ENCODE data around the gene PRSS12. TPM values are rescaled to one million over a fixed set of nuclear protein-coding genes. Genes with fewer than 3 reads are reported as not detected.
"Not testable (repeated sequence)": the region's sequence is repeated elsewhere in the genome, so short reads cannot be mapped to it uniquely, and the experiment has no call there.

Gene PRSS12, protein sequence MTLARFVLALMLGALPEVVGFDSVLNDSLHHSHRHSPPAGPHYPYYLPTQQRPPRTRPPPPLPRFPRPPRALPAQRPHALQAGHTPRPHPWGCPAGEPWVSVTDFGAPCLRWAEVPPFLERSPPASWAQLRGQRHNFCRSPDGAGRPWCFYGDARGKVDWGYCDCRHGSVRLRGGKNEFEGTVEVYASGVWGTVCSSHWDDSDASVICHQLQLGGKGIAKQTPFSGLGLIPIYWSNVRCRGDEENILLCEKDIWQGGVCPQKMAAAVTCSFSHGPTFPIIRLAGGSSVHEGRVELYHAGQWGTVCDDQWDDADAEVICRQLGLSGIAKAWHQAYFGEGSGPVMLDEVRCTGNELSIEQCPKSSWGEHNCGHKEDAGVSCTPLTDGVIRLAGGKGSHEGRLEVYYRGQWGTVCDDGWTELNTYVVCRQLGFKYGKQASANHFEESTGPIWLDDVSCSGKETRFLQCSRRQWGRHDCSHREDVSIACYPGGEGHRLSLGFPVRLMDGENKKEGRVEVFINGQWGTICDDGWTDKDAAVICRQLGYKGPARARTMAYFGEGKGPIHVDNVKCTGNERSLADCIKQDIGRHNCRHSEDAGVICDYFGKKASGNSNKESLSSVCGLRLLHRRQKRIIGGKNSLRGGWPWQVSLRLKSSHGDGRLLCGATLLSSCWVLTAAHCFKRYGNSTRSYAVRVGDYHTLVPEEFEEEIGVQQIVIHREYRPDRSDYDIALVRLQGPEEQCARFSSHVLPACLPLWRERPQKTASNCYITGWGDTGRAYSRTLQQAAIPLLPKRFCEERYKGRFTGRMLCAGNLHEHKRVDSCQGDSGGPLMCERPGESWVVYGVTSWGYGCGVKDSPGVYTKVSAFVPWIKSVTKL
- 10 to 100 TPM; 56.6 to 88.0 (median 79.9) TPM for total RNA-seq (2021; fragmentation: NEBNext Ultra II Directional; extraction: Animal tissue kit (Norgen Biotek cat#: 25700))
- long read RNA-seq, full-length matches to known transcripts, result 5 of 31 reads
- long read RNA-seq, partial matches to known transcripts, result 11 of 31 reads
- long read RNA-seq, other reads (novel, unspliced or antisense), result 15 of 31 reads

DNA sequence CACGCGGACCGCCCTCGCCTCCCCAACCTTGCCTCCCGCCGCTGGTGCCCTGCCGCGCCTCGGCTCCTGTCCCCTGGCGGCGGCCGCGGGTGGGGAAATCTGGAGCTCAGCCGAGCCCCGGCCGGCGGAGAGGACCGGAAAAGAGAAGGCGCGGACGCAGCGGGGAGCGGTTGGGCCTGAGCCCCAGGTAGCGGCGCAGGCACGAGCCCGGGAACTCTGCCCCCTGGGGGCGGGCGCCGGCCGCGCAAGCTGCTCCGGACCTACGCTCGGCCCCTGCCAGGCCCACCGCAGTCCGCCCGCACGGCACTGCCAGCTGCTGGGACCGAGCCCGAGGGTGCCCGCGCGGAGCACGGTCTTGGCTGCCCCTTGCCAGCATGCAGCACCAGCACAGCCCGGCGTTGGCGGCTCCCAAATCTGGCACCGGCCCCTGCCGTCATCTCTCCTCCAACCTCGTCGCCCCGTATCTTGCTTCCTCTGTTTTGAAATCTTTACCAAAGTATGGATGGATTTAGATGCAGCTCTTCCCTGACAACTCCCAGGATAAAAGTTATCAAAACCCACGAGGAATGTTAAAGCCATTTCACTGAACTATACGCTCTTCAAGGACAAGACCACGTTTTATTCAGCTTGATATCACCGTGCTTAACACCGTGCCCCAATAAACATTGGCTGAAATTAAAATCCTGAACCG, at the start of gene PRSS12:
Gene PRSS12 (minus strand): TSS at position 161 of the 691 bp plus-strand sequence. CDS start 283 bp downstream, outside the sequence.
- peak within 1 kb of the TSS; percentile 99 for H3K4me3 Mint-ChIP-seq
- no peaks in the 10 kb centered on the region for H3K9me3 Mint-ChIP-seq
- H3K36me3 Mint-ChIP-seq (ENCODE audit: low read depth), result peaks cover 20% of the 10 kb centered on the region
- peak within 1 kb of the TSS; percentile 95 for H3K27ac Mint-ChIP-seq
- TF ChIP-seq, protein P1, sequence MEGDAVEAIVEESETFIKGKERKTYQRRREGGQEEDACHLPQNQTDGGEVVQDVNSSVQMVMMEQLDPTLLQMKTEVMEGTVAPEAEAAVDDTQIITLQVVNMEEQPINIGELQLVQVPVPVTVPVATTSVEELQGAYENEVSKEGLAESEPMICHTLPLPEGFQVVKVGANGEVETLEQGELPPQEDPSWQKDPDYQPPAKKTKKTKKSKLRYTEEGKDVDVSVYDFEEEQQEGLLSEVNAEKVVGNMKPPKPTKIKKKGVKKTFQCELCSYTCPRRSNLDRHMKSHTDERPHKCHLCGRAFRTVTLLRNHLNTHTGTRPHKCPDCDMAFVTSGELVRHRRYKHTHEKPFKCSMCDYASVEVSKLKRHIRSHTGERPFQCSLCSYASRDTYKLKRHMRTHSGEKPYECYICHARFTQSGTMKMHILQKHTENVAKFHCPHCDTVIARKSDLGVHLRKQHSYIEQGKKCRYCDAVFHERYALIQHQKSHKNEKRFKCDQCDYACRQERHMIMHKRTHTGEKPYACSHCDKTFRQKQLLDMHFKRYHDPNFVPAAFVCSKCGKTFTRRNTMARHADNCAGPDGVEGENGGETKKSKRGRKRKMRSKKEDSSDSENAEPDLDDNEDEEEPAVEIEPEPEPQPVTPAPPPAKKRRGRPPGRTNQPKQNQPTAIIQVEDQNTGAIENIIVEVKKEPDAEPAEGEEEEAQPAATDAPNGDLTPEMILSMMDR (IDR thresholded peaks at IDR 0.05), result peak; percentile 96
- H3K27me3 Mint-ChIP-seq (ENCODE audit: insufficient read depth), result 0 out of 2 replicates have a peak, but pooled peaks cover 2% of the 10 kb centered on the region
- DNase-seq, result peak; percentile 74
- H3K4me1 Mint-ChIP-seq (ENCODE audit: low read depth), result peaks cover 58% of the 10 kb centered on the region

DNA sequence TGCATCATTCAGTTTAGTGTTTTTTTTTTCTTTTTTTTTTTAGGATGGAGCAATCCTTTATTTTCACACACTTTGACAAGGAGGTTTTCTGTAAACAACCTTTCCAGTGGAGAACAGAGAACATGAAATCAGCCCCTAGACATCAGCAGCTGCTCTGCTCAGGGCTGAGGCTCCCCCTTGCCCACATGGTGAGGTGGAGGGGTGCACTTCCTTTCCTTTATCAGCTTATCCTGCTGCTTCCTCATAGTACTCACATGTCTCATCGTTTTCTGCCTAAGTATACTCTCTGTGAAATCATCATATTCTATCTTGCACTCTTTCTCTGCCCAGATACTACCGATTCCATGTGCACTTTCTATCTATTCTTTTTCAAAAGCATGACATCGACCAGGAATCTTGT, 47.6 kb upstream of the PRSS12 start:
- peak overlapping the region; percentile 0; the same call in 1 of the 2 replicates for H3K27ac Mint-ChIP-seq

DNA sequence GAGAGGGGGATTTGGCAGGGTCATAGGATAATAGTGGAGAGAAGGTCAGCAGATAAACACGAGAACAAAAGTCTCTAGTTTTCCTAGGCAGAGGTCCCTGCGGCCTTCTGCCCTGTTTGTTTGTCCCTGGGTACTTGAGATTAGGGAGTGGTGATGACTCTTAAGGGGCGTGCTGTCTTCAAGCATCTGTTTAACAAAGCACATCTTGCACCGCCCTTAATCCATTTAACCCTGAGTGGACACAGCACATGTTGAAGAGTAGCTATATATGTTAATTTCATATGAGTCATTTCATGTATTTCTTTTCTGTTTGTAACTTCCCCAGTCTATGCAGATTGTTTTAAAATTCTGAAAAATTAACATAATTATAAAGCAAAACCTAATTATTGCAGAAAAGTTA, 47.1 kb upstream of the PRSS12 start:
- not testable (repeated sequence) for H3K36me3 Mint-ChIP-seq (ENCODE audit: low read depth); H3K9me3 Mint-ChIP-seq; H3K4me3 Mint-ChIP-seq

More for the DNA sequence above, 47.6 kb upstream of the PRSS12 start:
- Mint-ChIP-seq H3K4me3 (no peak overlapping the region), H3K9me3 (0 out of 2 replicates have a peak, but pooled peaks cover 6% of the 10 kb centered on the region), H3K4me1 (ENCODE audit: low read depth) (peaks cover 48% of the 10 kb centered on the region), H3K27me3 (ENCODE audit: insufficient read depth) (peaks cover 3% of the 10 kb centered on the region; the same call in 1 of the 2 replicates), H3K36me3 (ENCODE audit: low read depth) (no peaks in the 10 kb centered on the region)
- DNase-seq, result no peak
- TF ChIP-seq, protein P1 (IDR thresholded peaks at IDR 0.05), result no peak

DNA sequence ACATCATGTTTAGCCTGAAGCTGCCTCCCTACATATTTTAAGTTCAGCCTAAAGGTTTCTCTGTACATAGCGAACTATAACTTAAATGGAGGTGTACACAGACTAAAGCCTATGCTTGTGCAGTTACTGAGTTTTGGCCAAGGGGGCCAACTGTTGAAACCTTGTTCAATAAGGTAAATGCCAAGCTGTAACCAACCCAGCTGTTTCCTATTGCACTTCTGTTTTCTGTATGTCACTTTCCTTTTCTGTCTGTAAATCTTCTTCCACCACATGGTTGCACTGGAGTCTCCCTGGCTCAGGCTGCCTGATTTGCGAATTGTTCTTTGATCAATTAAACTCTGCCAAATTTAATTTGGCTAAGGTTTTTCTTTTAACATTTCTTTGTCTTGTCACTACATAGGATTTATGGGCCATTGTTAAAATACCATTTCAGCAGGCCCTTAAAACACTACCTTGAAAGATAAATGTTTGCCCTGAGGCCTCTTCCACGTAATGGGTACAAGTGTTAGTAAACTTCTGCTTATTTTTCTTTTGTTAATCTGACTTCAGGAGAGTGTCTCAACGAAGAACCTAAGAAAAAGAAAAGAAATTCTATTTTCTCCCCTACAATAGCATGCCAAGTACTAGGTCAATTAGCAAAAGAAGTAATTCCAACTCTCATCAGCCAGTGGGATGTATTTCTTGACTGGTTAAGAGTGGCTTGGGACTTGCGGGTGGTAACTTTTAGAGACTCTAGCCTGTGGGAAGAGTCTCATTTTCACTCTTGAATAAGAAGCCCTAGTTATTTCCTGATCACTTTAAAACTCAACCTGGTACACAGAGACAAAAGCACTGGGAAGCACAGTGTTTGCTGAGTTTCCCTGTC, 45.7 kb upstream of the PRSS12 start:
- Mint-ChIP-seq H3K9me3 (no peaks in the 10 kb centered on the region), H3K4me3 (no peak overlapping the region), H3K4me1 (ENCODE audit: low read depth) (peaks cover 54% of the 10 kb centered on the region), H3K27me3 (ENCODE audit: insufficient read depth) (peaks cover 3% of the 10 kb centered on the region; the same call in 1 of the 2 replicates), H3K27ac (peak overlapping the region; percentile 51; the same call in 1 of the 2 replicates), H3K36me3 (ENCODE audit: low read depth) (no peaks in the 10 kb centered on the region)
- no peak for DNase-seq
- TF ChIP-seq, protein P1 (IDR thresholded peaks at IDR 0.05), result no peak

More for the DNA sequence above, 47.1 kb upstream of the PRSS12 start:
- peak; percentile 31 for DNase-seq
- peak overlapping the region; percentile 57; the same call in 1 of the 2 replicates for H3K27ac Mint-ChIP-seq
- peaks cover 53% of the 10 kb centered on the region for H3K4me1 Mint-ChIP-seq (ENCODE audit: low read depth)
- not testable (repeated sequence) for H3K27me3 Mint-ChIP-seq (ENCODE audit: insufficient read depth)

DNA sequence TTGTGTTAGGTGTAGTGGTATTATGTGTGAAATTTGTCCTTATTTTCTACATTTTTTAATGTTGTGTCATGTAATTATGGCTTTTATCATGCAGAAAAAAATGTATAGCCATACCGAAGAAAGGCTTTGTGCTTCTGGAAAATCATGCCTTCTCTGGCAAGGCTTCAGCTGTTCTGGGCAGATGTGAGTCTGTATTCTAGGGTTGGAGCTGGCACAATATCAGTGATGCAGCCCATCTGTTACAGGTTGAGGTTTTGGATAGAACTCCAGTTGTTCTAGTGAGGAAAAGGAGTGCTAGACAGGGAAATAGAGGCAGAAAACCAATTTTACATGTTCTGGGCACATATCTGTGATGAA, 44.8 kb upstream of the PRSS12 start:
- peaks cover 5% of the 10 kb centered on the region for H3K36me3 Mint-ChIP-seq (ENCODE audit: low read depth)
- no peak for DNase-seq
- peaks cover 3% of the 10 kb centered on the region for H3K27me3 Mint-ChIP-seq (ENCODE audit: insufficient read depth)
- H3K4me1 Mint-ChIP-seq (ENCODE audit: low read depth), result peaks cover 54% of the 10 kb centered on the region
- H3K27ac Mint-ChIP-seq, result peak overlapping the region; percentile 77
- H3K4me3 Mint-ChIP-seq, result no peak overlapping the region
- H3K9me3 Mint-ChIP-seq, result peaks cover 4% of the 10 kb centered on the region; the same call in 1 of the 2 replicates
- TF ChIP-seq, protein P1 (IDR thresholded peaks at IDR 0.05), result no peak

Measured in HFFc6 (cell line).